HCT116 (cell line): ENCODE data around the gene FAM9A. TPM values are rescaled to one million over a fixed set of nuclear protein-coding genes. Genes with fewer than 3 reads are reported as not detected.

Source experiments
- ATAC-seq: fragments of 200-7000 bp; cut with Tn5 transposase; 2 replicates; pipeline ENCODE4 v1.9.1; 2020; ENCODE audit warnings: mild to moderate bottlenecking, moderate library complexity
- BruUV-seq: library from RNA; stranded (reverse); fragments of 400-500 nt; replicated peaks from 2 replicates; lab custom pipeline; 2021; lab: Mats Ljungman, UMichigan
- CTCF ChIA-PET: fragments of 300-600 bp; sonication (Branson Sonifier 250); formaldehyde crosslinking; loops from one replicate; lab custom pipeline; 2021; ENCODE audit warnings: antibody characterized with exemption; lab: Charles Lee
- POLR2A ChIA-PET: fragments of 300-600, 350-600 bp; sonication (Branson Sonifier 250); formaldehyde crosslinking; loops from one replicate; lab custom pipeline; 2021; ENCODE audit warnings: antibody characterized with exemption; lab: Charles Lee
- RAD21 ChIA-PET, 2 experiments: fragments of 300-600 bp; sonication (Branson Sonifier 250); formaldehyde crosslinking; loops; one replicate each; lab custom pipeline; 2023; ENCODE audit warnings: low total read pairs in 2 of 2; ENCODE audit not compliant: uncharacterized antibody in 2 of 2, unreplicated experiment in 2 of 2, low non-redundant PET in 1 of 2; lab: Charles Lee
- DNase-seq: peaks from one replicate; pipeline ENCODE4 v3.0.0-alpha.2; 2010; ENCODE audit warnings: low read depth, low spot score
- H2AFZ ChIP-seq: fragments of 200-600 bp; shearing (Covaris generic), sonication (generic); 2 replicates; pipeline ENCODE4 v1.6.1; 2017; ENCODE audit warnings: low read depth, mixed run types, mixed read lengths, antibody characterized with exemption, low read length; ENCODE audit not compliant: poor library complexity, severe bottlenecking
- H3K27ac ChIP-seq: 2 replicates; pipeline ENCODE4 v1.5.1; 2012; ENCODE audit warnings: low read depth, low read length
- H3K27me3 ChIP-seq: fragments of 200-600 bp; sonication (generic); 2 replicates; pipeline ENCODE4 v1.6.1; 2016; ENCODE audit warnings: mixed run types, low read length, mixed read lengths; ENCODE audit not compliant: insufficient read depth
- H3K36me3 ChIP-seq, 2 experiments: fragments of 200-500 bp in 1 of 2; fragments of 200-600 bp in 1 of 2; sonication (Bioruptor generic) in 1 of 2; sonication (generic) in 1 of 2; 2 replicates each; pipeline versions ENCODE4 v1.5.1 to v1.6.1; 2014 to 2016; ENCODE audit warnings: low read length in 2 of 2, inconsistent platforms in 1 of 2, mixed read lengths in 1 of 2, mixed run types in 1 of 2; ENCODE audit not compliant: insufficient read depth in 2 of 2, control insufficient read depth in 1 of 2
- H3K4me1 ChIP-seq, 2 experiments: fragments of 200-600 bp in 1 of 2; sonication (generic) in 1 of 2; 2 replicates each; pipeline versions ENCODE4 v1.5.1 to v1.6.1; 2012 to 2017; ENCODE audit warnings: low read length in 2 of 2, inconsistent platforms in 1 of 2, mild to moderate bottlenecking in 1 of 2, mixed read lengths in 1 of 2, mixed run types in 1 of 2, moderate library complexity in 1 of 2; ENCODE audit not compliant: insufficient read depth in 2 of 2, control insufficient read depth in 1 of 2
- H3K4me2 ChIP-seq: fragments of 200-600 bp; sonication (generic); 2 replicates; pipeline ENCODE4 v1.6.1; 2017; ENCODE audit warnings: mixed run types, low read length, mixed read lengths
- H3K4me3 ChIP-seq, 2 experiments: fragments of 200-600 bp in 1 of 2; sonication (generic) in 1 of 2; replicated peaks in 1 of 2; 2 replicates each; pipeline ENCODE4 v1.5.1; 2011 to 2016; ENCODE audit warnings: low read length in 2 of 2, control low read depth in 1 of 2, low read depth in 1 of 2, mild to moderate bottlenecking in 1 of 2, mixed read lengths in 1 of 2, mixed run types in 1 of 2
- H3K79me2 ChIP-seq: fragments of 200-600 bp; sonication (generic); 2 replicates; pipeline ENCODE4 v1.6.1; 2017; ENCODE audit warnings: mild to moderate bottlenecking, mixed run types, low read length, moderate library complexity, mixed read lengths; ENCODE audit not compliant: insufficient read depth
- H3K9ac ChIP-seq: fragments of 200-600 bp; sonication (generic); 2 replicates; pipeline ENCODE4 v1.6.1; 2016; ENCODE audit warnings: low read length, mixed read lengths
- H3K9me2 ChIP-seq: fragments of 200-600 bp; sonication (generic), shearing (Covaris generic); 2 replicates; pipeline ENCODE4 v1.6.1; 2017; ENCODE audit warnings: mixed run types, mild to moderate bottlenecking, moderate library complexity; ENCODE audit not compliant: insufficient read depth
- H3K9me3 ChIP-seq, 2 experiments: fragments of 200-500 bp in 1 of 2; fragments of 200-600 bp in 1 of 2; sonication (Bioruptor generic) in 1 of 2; sonication (generic) in 1 of 2; 2 replicates each; pipeline ENCODE4 v1.6.1; 2014 to 2017; ENCODE audit warnings: low read length in 2 of 2, mixed read lengths in 2 of 2, inconsistent platforms in 1 of 2, low read depth in 1 of 2, mild to moderate bottlenecking in 1 of 2, mixed run types in 1 of 2, moderate library complexity in 1 of 2; ENCODE audit not compliant: control insufficient read depth in 1 of 2, insufficient read depth in 1 of 2
- H4K20me1 ChIP-seq: fragments of 200-600 bp; sonication (generic), shearing (Covaris generic); 2 replicates; pipeline ENCODE4 v1.6.1; 2017; ENCODE audit warnings: mixed run types, mild to moderate bottlenecking, moderate library complexity; ENCODE audit not compliant: insufficient read depth
- CBX3 ChIP-seq: IDR thresholded peaks from 2 replicates; pipeline ENCODE4 v1.6.1; 2012; ENCODE audit warnings: low read depth
- ELF1 ChIP-seq: IDR thresholded peaks from 2 replicates; pipeline ENCODE4 v1.6.1; 2012; ENCODE audit warnings: low read depth, borderline replicate concordance
- EZH2 ChIP-seq: fragments of 200-600 bp; sonication (generic); IDR thresholded peaks from 2 replicates; pipeline ENCODE4 v1.6.1; 2017; ENCODE audit warnings: antibody characterized with exemption, mixed run types
- EZH2phosphoT487 ChIP-seq: fragments of 200-600 bp; IDR thresholded peaks from 2 replicates; pipeline ENCODE4 v1.6.1; 2018; ENCODE audit warnings: antibody characterized with exemption, borderline replicate concordance
- JUND ChIP-seq: IDR thresholded peaks from 2 replicates; pipeline ENCODE4 v1.6.1; 2012
- POLR2A ChIP-seq: IDR thresholded peaks from 2 replicates; pipeline ENCODE4 v1.7.0; 2011; ENCODE audit warnings: borderline replicate concordance; ENCODE audit not compliant: insufficient read depth, insufficient read length; ENCODE audit errors: extremely low read depth
- POLR2AphosphoS5 ChIP-seq: IDR thresholded peaks from 2 replicates; pipeline ENCODE4 v1.6.1; 2011; ENCODE audit warnings: mild to moderate bottlenecking, low read depth, low read length, moderate library complexity
- SP1 ChIP-seq: IDR thresholded peaks from 2 replicates; pipeline ENCODE4 v1.6.1; 2012; ENCODE audit warnings: low read depth
- intact Hi-C: fragments of 100-400 bp; cut with micrococcal nuclease; formaldehyde crosslinking; loops from 2 replicates; pipeline ENCODE4 v1.10.0; 2022
- total RNA-seq: library from RNA; stranded (reverse); gene quantifications from one replicate; pipeline ENCODE4 v1.2.1, GENCODE V29; 2021; ENCODE audit not compliant: unreplicated experiment
- TF ChIP-seq, protein P1 (sequence below), 3 experiments: fragments of 200-600 bp in 1 of 3; sonication (generic) in 1 of 3; IDR thresholded peaks in 2 of 3; conservative IDR thresholded peaks in 1 of 3; 2 replicates each; pipeline ENCODE4 v1.5.1; 2012 to 2017; ENCODE audit warnings: low read depth in 2 of 3, low read length in 2 of 3, antibody characterized with exemption in 1 of 3, borderline replicate concordance in 1 of 3, control low read depth in 1 of 3, mild to moderate bottlenecking in 1 of 3, mixed read lengths in 1 of 3, mixed run types in 1 of 3, moderate library complexity in 1 of 3; ENCODE audit not compliant: insufficient read depth in 1 of 3
- TF ChIP-seq, protein P2 (sequence below): IDR thresholded peaks from 2 replicates; pipeline ENCODE4 v1.6.1; 2012; ENCODE audit warnings: low read depth
- TF ChIP-seq, protein P3 (sequence below): IDR thresholded peaks from 2 replicates; pipeline ENCODE4 v1.6.1; 2011; ENCODE audit warnings: mild to moderate bottlenecking, low read length, moderate library complexity; ENCODE audit not compliant: insufficient replicate concordance; ENCODE audit errors: extremely low read depth

The FAM9A gene
- total RNA-seq, 1 experiment from 2014 or later, result not detected

- no peak for TF ChIP-seq EZH2phosphoT487
These were observed 40.7 kb upstream of the FAM9A start (continued) for GRCh38 chrX:8841911-8842310.

GRCh38 chrX:8834392-8834791 is 33.2 kb upstream of the FAM9A start:
- Histone ChIP-seq H2AFZ (no peak overlapping the region), H3K79me2 (no peaks in the 10 kb centered on the region), H4K20me1 (no peaks in the 10 kb centered on the region), H3K27ac (no peak overlapping the region), H3K9ac (no peak overlapping the region), H3K27me3 (no peaks in the 10 kb centered on the region), H3K4me3 (no peak overlapping the region), H3K4me1 (no peaks in the 10 kb centered on the region), H3K9me3 (no peaks in the 10 kb centered on the region), H3K4me2 (no peak overlapping the region), H3K36me3 (no peaks in the 10 kb centered on the region), H3K9me2 (no peaks in the 10 kb centered on the region)
- no TSS peak for BruUV-seq
- TF ChIP-seq EZH2phosphoT487 (no peak), JUND (no peak), POLR2A (no peak), EZH2 (no peak), SP1 (no peak), ELF1 (no peak), POLR2AphosphoS5 (no peak), CBX3 (no peak)
- TF ChIP-seq, protein P1, sequence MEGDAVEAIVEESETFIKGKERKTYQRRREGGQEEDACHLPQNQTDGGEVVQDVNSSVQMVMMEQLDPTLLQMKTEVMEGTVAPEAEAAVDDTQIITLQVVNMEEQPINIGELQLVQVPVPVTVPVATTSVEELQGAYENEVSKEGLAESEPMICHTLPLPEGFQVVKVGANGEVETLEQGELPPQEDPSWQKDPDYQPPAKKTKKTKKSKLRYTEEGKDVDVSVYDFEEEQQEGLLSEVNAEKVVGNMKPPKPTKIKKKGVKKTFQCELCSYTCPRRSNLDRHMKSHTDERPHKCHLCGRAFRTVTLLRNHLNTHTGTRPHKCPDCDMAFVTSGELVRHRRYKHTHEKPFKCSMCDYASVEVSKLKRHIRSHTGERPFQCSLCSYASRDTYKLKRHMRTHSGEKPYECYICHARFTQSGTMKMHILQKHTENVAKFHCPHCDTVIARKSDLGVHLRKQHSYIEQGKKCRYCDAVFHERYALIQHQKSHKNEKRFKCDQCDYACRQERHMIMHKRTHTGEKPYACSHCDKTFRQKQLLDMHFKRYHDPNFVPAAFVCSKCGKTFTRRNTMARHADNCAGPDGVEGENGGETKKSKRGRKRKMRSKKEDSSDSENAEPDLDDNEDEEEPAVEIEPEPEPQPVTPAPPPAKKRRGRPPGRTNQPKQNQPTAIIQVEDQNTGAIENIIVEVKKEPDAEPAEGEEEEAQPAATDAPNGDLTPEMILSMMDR (IDR thresholded peaks at IDR 0.05 in 2 of 3, conservative IDR thresholded peaks at IDR 0.05 in 1 of 3; ENCODE audit: borderline replicate concordance in 1 of 3, insufficient read depth in 1 of 3, low read depth in 2 of 3, low read length in 2 of 3), result no peak
- TF ChIP-seq, protein P2, sequence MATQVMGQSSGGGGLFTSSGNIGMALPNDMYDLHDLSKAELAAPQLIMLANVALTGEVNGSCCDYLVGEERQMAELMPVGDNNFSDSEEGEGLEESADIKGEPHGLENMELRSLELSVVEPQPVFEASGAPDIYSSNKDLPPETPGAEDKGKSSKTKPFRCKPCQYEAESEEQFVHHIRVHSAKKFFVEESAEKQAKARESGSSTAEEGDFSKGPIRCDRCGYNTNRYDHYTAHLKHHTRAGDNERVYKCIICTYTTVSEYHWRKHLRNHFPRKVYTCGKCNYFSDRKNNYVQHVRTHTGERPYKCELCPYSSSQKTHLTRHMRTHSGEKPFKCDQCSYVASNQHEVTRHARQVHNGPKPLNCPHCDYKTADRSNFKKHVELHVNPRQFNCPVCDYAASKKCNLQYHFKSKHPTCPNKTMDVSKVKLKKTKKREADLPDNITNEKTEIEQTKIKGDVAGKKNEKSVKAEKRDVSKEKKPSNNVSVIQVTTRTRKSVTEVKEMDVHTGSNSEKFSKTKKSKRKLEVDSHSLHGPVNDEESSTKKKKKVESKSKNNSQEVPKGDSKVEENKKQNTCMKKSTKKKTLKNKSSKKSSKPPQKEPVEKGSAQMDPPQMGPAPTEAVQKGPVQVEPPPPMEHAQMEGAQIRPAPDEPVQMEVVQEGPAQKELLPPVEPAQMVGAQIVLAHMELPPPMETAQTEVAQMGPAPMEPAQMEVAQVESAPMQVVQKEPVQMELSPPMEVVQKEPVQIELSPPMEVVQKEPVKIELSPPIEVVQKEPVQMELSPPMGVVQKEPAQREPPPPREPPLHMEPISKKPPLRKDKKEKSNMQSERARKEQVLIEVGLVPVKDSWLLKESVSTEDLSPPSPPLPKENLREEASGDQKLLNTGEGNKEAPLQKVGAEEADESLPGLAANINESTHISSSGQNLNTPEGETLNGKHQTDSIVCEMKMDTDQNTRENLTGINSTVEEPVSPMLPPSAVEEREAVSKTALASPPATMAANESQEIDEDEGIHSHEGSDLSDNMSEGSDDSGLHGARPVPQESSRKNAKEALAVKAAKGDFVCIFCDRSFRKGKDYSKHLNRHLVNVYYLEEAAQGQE, result no peak
- TF ChIP-seq, protein P3, sequence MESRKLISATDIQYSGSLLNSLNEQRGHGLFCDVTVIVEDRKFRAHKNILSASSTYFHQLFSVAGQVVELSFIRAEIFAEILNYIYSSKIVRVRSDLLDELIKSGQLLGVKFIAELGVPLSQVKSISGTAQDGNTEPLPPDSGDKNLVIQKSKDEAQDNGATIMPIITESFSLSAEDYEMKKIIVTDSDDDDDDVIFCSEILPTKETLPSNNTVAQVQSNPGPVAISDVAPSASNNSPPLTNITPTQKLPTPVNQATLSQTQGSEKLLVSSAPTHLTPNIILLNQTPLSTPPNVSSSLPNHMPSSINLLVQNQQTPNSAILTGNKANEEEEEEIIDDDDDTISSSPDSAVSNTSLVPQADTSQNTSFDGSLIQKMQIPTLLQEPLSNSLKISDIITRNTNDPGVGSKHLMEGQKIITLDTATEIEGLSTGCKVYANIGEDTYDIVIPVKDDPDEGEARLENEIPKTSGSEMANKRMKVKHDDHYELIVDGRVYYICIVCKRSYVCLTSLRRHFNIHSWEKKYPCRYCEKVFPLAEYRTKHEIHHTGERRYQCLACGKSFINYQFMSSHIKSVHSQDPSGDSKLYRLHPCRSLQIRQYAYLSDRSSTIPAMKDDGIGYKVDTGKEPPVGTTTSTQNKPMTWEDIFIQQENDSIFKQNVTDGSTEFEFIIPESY, result no peak
- DNase-seq, result no peak
- no peak for ATAC-seq
- ChIA-PET CTCF (no interaction called here), RAD21 (no interaction called here), POLR2A (no interaction called here)
- intact Hi-C loops, result no loop called here
